K562 (cell line): Measurements from ENCODE around the gene TLR2. TPM values are rescaled to one million over a fixed set of nuclear protein-coding genes. Genes with fewer than 3 reads are reported as not detected.
A peak's percentile ranks its signal among the peaks of the same experiment; 100 is the strongest.

Experiments
- ATAC-seq: fragments of 200-7000 bp; cut with Tn5 transposase; 3 replicates; pipeline ENCODE4 v1.9.1; 2020; ENCODE audit warnings: moderate library complexity
- BruUV-seq: library from RNA; stranded (reverse); fragments of 400-500 nt; replicated peaks from 2 replicates; lab custom pipeline; 2021; lab: Mats Ljungman, UMichigan
- CTCF ChIA-PET: fragments of 300-600 bp; formaldehyde crosslinking; extraction: SDS; loops from one replicate; lab custom pipeline; 2021; ENCODE audit warnings: low intra/inter-chr PET ratio; lab: Yijun Ruan, JAX
- POLR2A ChIA-PET: fragments of 300-600, 350-650 bp; sonication (Branson Sonifier 250); formaldehyde crosslinking; extraction: SDS; loops from one replicate; lab custom pipeline; 2021; ENCODE audit warnings: antibody characterized with exemption, inconsistent platforms; lab: Yijun Ruan, JAX
- DNase-seq, 4 experiments: peaks; one replicate each; pipeline versions ENCODE4 v3.0.0 to v3.0.0-alpha.2; 2011 to 2018; ENCODE audit warnings: low spot score in 3 of 4, mixed read lengths in 3 of 4; ENCODE audit errors: extremely low read depth in 1 of 4
- FAIRE-seq: peaks from 2 replicates; lab custom pipeline; 2011; peaks lifted over from hg19 to GRCh38; lab: Jason Lieb, UNC
- H2AFZ ChIP-seq: 2 replicates; pipeline ENCODE4 v1.6.0; 2011; ENCODE audit warnings: low read depth, low read length, control low read depth, inconsistent platforms
- H3K27ac ChIP-seq: fragments of 200-600 bp; 3 replicates; pipeline ENCODE4 v1.8.0; 2011; ENCODE audit warnings: low read depth, mild to moderate bottlenecking, control low read depth, inconsistent platforms, low read length, moderate library complexity, mixed read lengths; ENCODE audit errors: extremely low read depth
- H3K27me3 ChIP-seq, 2 experiments: fragments of 300-600 bp in 1 of 2; 2 replicates in 1 of 2; 3 replicates in 1 of 2; pipeline versions ENCODE4 v1.6.0 to v1.8.0; 2011; ENCODE audit warnings: inconsistent platforms in 2 of 2, low read length in 2 of 2, mild to moderate bottlenecking in 1 of 2, mixed read lengths in 1 of 2, moderate library complexity in 1 of 2; ENCODE audit not compliant: control insufficient read depth in 2 of 2, insufficient read depth in 2 of 2
- H3K36me3 ChIP-seq: fragments of 300-600 bp; 3 replicates; pipeline ENCODE4 v1.8.0; 2011; ENCODE audit warnings: mild to moderate bottlenecking, low read length, inconsistent platforms; ENCODE audit not compliant: control insufficient read depth, insufficient read depth
- H3K4me1 ChIP-seq, 2 experiments: fragments of 200-600 bp in 1 of 2; replicated peaks in 1 of 2; 2 replicates in 1 of 2; 3 replicates in 1 of 2; pipeline versions ENCODE4 v1.5.1 to v1.8.0; 2011; ENCODE audit warnings: inconsistent platforms in 2 of 2, low read length in 2 of 2, mild to moderate bottlenecking in 1 of 2, mixed read lengths in 1 of 2, moderate library complexity in 1 of 2; ENCODE audit not compliant: control insufficient read depth in 2 of 2, insufficient read depth in 2 of 2
- H3K4me2 ChIP-seq: 2 replicates; pipeline ENCODE4 v1.6.1; 2011; ENCODE audit warnings: low read length, control low read depth, inconsistent platforms, mixed read lengths; ENCODE audit not compliant: insufficient read depth
- H3K4me3 ChIP-seq: fragments of 200-600 bp; sonication (generic), shearing (Covaris generic); 2 replicates; pipeline ENCODE4 v1.5.1; 2016; ENCODE audit warnings: control low read depth, inconsistent platforms
- H3K79me2 ChIP-seq: fragments of 200-600 bp; 3 replicates; pipeline ENCODE4 v1.8.0; 2011; ENCODE audit warnings: low read length, inconsistent platforms; ENCODE audit not compliant: control insufficient read depth, insufficient read depth
- H3K9ac ChIP-seq, 2 experiments: 2 replicates each; pipeline versions ENCODE4 v1.6.0 to v1.6.1; 2011; ENCODE audit warnings: low read depth in 2 of 2, low read length in 2 of 2, control low read depth in 1 of 2, inconsistent platforms in 1 of 2, mild to moderate bottlenecking in 1 of 2, mixed read lengths in 1 of 2; ENCODE audit not compliant: insufficient read depth in 1 of 2
- H3K9me1 ChIP-seq: one replicate; pipeline ENCODE4 v1.6.0; 2011; ENCODE audit warnings: inconsistent platforms, mild to moderate bottlenecking, low read length, moderate library complexity; ENCODE audit not compliant: control insufficient read depth, insufficient read depth
- H3K9me3 ChIP-seq: replicated peaks from 2 replicates; pipeline ENCODE4 v1.5.1; 2011; ENCODE audit warnings: low read depth, low read length, inconsistent platforms; ENCODE audit not compliant: control insufficient read depth, insufficient read depth
- H4K20me1 ChIP-seq: replicated peaks from 2 replicates; pipeline ENCODE4 v1.6.1; 2011; ENCODE audit warnings: low read length, inconsistent platforms, mixed read lengths; ENCODE audit not compliant: control insufficient read depth, insufficient read depth
- ELK3 ChIP-seq: fragments of 450-650 bp; formaldehyde crosslinking; IDR thresholded peaks from 2 replicates; pipeline ENCODE4 v1.4.0; 2020; ENCODE audit warnings: mild to moderate bottlenecking
- NFIC ChIP-seq: fragments of 450-650 bp; IDR thresholded peaks from 2 replicates; pipeline ENCODE4 v1.6.1; 2017; ENCODE audit warnings: mild to moderate bottlenecking, inconsistent platforms
- PHF20 ChIP-seq: fragments of 450-650 bp; IDR thresholded peaks from 2 replicates; pipeline ENCODE4 v1.6.1; 2018; ENCODE audit not compliant: partially characterized antibody
- PREB ChIP-seq: sonication (generic); formaldehyde crosslinking; IDR thresholded peaks from 2 replicates; pipeline ENCODE4 v1.8.1; 2023; ENCODE audit warnings: mild to moderate bottlenecking, missing genetic modification reagents
- TAF7 ChIP-seq: fragments of 450-650 bp; IDR thresholded peaks from 2 replicates; pipeline ENCODE4 v1.6.1; 2016; ENCODE audit warnings: missing genetic modification characterization, missing compliant biosample characterization
- TCF7L2 ChIP-seq: fragments of 150-350 bp; IDR thresholded peaks from 2 replicates; pipeline ENCODE4 v1.6.1; 2016; ENCODE audit warnings: low read depth, mild to moderate bottlenecking, low read length, moderate library complexity
- ZNF280B ChIP-seq: fragments of 250-450 bp; sonication (Bioruptor Pico); IDR thresholded peaks from 2 replicates; pipeline ENCODE4 v1.5.1; 2021; ENCODE audit warnings: mild to moderate bottlenecking
- WGBS: fragments of 100-300 bp; shearing (Covaris generic); methylation state at CpG from one replicate; pipeline ENCODE4 v1.1.6; 2016; ENCODE audit warnings: low coverage, mixed read lengths; ENCODE audit not compliant: insufficient coverage; ENCODE audit errors: missing lambda C conversion rate; 5-methylcytosine and 5-hydroxymethylcytosine counted together
- in situ Hi-C: fragments of 300-500 bp; cut with MboI; formaldehyde crosslinking; loops from 4 replicates; pipeline ENCODE4 v1.15.0; 2018; ENCODE audit warnings: inconsistent platforms, mixed read lengths
- intact Hi-C: fragments of 100-400 bp; cut with micrococcal nuclease; formaldehyde crosslinking; loops from 2 replicates; pipeline ENCODE4 v1.14.2; 2022
- polyA plus RNA-seq, 8 experiments: library from polyadenylated mRNA; depleted of rRNA in 4 of 8; stranded (reverse) in 5 of 8; unstranded in 3 of 8; fragments of >200 nt; fragmentation: Nextera tagmentation in 2 of 8; fragmentation: Illumina TruSeq in 1 of 8; extraction: Ambion mirVana in 2 of 8; extraction: Trizol in 1 of 8; gene quantifications; 2 replicates each; pipeline versions ENCODE4 v1.2.1 to v1.2.3, GENCODE V29; 2011 to 2014; ENCODE audit warnings: inconsistent platforms in 1 of 8, missing spikeins in 1 of 8
- total RNA-seq, 7 experiments: library from RNA; depleted of rRNA in 6 of 7; stranded (reverse); fragments of >200 nt in 6 of 7; fragmentation: Illumina TruSeq in 2 of 7; extraction: Trizol in 2 of 7; gene quantifications; 2 replicates each; pipeline versions ENCODE4 v1.2.1 to v1.2.3, GENCODE V29; 2011 to 2021; ENCODE audit warnings: low replicate concordance in 1 of 7

TLR2 gene
- total and polyA plus RNA-seq, 9 of the 15 experiments (the other 6 are each of a cell fraction or from before 2014, with no cell fraction given): 0.09 to 0.11 TPM; not detected in 7

- 0% methylated on average over 6 of the region's 6 CpGs for WGBS
- Histone ChIP-seq H3K36me3 (no peaks in the 10 kb centered on the region), H3K9ac (no peak overlapping the region), H3K4me2 (no peak overlapping the region), H3K79me2 (no peaks in the 10 kb centered on the region), H3K27ac (no peak overlapping the region), H3K4me1 (peaks cover 0 to 8% of the 10 kb centered on the region in 2 experiments; a peak in 2 of 5 replicates), H4K20me1 (no peaks in the 10 kb centered on the region), H2AFZ (no peak overlapping the region), H3K4me3 (no peak overlapping the region), H3K27me3 (peaks cover 17 to 20% of the 10 kb centered on the region in 2 experiments), H3K9me3 (no peaks in the 10 kb centered on the region), H3K9me1 (no peaks in the 10 kb centered on the region)
- ATAC-seq (no peak), FAIRE-seq (no peak), DNase-seq (no peak)
- TF ChIP-seq TAF7: no peak
- no peak for TF ChIP-seq ZNF280B (CRISPR knock-in tag)
- TF ChIP-seq PREB (CRISPR knock-in tag): no peak
- peak; percentile 30; the same call in 1 of the 2 replicates for TF ChIP-seq NFIC
- TF ChIP-seq PHF20: no peak
- TF ChIP-seq TCF7L2: no peak
- no peak for TF ChIP-seq ELK3 (CRISPR knock-in tag)
- ChIA-PET CTCF (no interaction called here), POLR2A (no interaction called here)
- intact Hi-C loops: no loop called here
- in situ Hi-C loops: no loop called here
- BruUV-seq: no TSS peak
Measured at GRCh38 chr4:153679486-153679885, 4.6 kb upstream of the TLR2 start.
